Prostate gland (tissue), 2 donors: ENCODE measurements around the gene CYB561D2. TPM values are rescaled to one million over a fixed set of nuclear protein-coding genes. Genes with fewer than 3 reads are reported as not detected.

Source experiments
- DNase-seq: peaks from one replicate; pipeline ENCODE4 v3.0.0-alpha.2; 2019; ENCODE audit warnings: low spot score
- H3K27ac ChIP-seq, 2 donors: fragments of 200-600 bp; sonication (generic); 2 replicates each; pipeline ENCODE4 v1.5.1; 2017 to 2019
- H3K27me3 ChIP-seq: fragments of 200-600 bp; sonication (generic); replicated peaks from 2 replicates; pipeline ENCODE4 v1.5.1; 2019; ENCODE audit not compliant: insufficient read depth
- H3K36me3 ChIP-seq, 2 donors: fragments of 200-600 bp; sonication (generic); 1 replicate in 1 of 2; 2 replicates in 1 of 2; pipeline versions ENCODE4 v1.5.1 to v1.8.1; 2017 to 2019
- H3K4me1 ChIP-seq: fragments of 200-600 bp; sonication (generic); replicated peaks from 2 replicates; pipeline ENCODE4 v1.5.1; 2019
- H3K4me3 ChIP-seq, 2 donors: fragments of 200-600 bp; sonication (generic); 2 replicates each; pipeline ENCODE4 v1.5.1; 2017 to 2019
- H3K9me3 ChIP-seq: fragments of 200-600 bp; sonication (generic); 2 replicates; pipeline ENCODE4 v1.5.1; 2017
- CTCF ChIP-seq, 4 experiments: fragments of 200-600 bp in 2 of 4; fragments of 450-650 bp in 2 of 4; sonication (generic) in 2 of 4; IDR thresholded peaks; 1 replicate in 3 of 4; 2 replicates in 1 of 4; pipeline ENCODE4 v1.5.1; 2016 to 2019; ENCODE audit warnings: antibody characterized with exemption in 4 of 4, mild to moderate bottlenecking in 2 of 4, moderate library complexity in 2 of 4
- POLR2A ChIP-seq: fragments of 450-650 bp; IDR thresholded peaks from one replicate; pipeline ENCODE4 v1.6.1; 2016; ENCODE audit warnings: antibody characterized with exemption, mild to moderate bottlenecking
- POLR2AphosphoS5 ChIP-seq: sonication (generic); formaldehyde crosslinking; IDR thresholded peaks from one replicate; pipeline ENCODE4 v1.6.1; 2017; ENCODE audit warnings: antibody characterized with exemption
- WGBS: methylation state at CpG from one replicate; pipeline ENCODE4 v1.1.5; 2018; 5-methylcytosine and 5-hydroxymethylcytosine counted together
- intact Hi-C: fragments of 100-400 bp; cut with DNase I; formaldehyde crosslinking; loops from one replicate; pipeline ENCODE4 v1.14.2; 2022
- total RNA-seq, 2 donors: library from RNA; depleted of rRNA; stranded (reverse); fragments of >200 nt; gene quantifications; one replicate each; pipeline ENCODE4 v1.1.0, GENCODE V29; 2016

The CYB561D2 gene
- total RNA-seq, 2 donors from 2014 or later: 33.2 to 39.9 TPM

- H3K4me3 ChIP-seq: no peak overlapping the region
- no peaks in the 10 kb centered on the region for H3K27me3 ChIP-seq
- WGBS: 62% methylated on average over 5 of the region's 5 CpGs
- H3K36me3 ChIP-seq: no peaks in the 10 kb centered on the region
- H3K9me3 ChIP-seq: no peaks in the 10 kb centered on the region
- H3K27ac ChIP-seq: no peak overlapping the region
- intact Hi-C loops: loop anchor here (10.0 kb wide), 1 partner anchor 1031 kb away; the partner anchor contains the start of gene MANF
- TF ChIP-seq POLR2AphosphoS5: no peak
- TF ChIP-seq POLR2A: no peak
- TF ChIP-seq CTCF (IDR thresholded peaks at IDR 0.05): no peak
- no peak for DNase-seq
- H3K4me1 ChIP-seq: peaks cover 38% of the 10 kb centered on the region
Observed at GRCh38 chr3:50354186-50354764, 3.6 kb downstream of the CYB561D2 start.

GRCh38 chr3:50354850-50355249 is 4.2 kb downstream of the CYB561D2 start:
- no peak for TF ChIP-seq POLR2AphosphoS5
- TF ChIP-seq POLR2A: no peak
- TF ChIP-seq CTCF (IDR thresholded peaks at IDR 0.05): no peak
- no peaks in the 10 kb centered on the region for H3K9me3 ChIP-seq
- 87% methylated on average over 7 of the region's 7 CpGs for WGBS
- no peaks in the 10 kb centered on the region for H3K36me3 ChIP-seq
- intact Hi-C loops: loop anchor here (5.0 to 10.0 kb wide), 2 partner anchors 257 to 1030 kb away; partner anchors contain the start of genes CISH and MANF
- H3K27ac ChIP-seq: no peak overlapping the region
- H3K27me3 ChIP-seq: no peaks in the 10 kb centered on the region
- H3K4me1 ChIP-seq: peaks cover 33% of the 10 kb centered on the region
- no peak overlapping the region for H3K4me3 ChIP-seq
- no peak for DNase-seq

- Histone ChIP-seq H3K27ac (peak overlapping the region in 1 of 2 donors; percentile 36), H3K27me3 (no peaks in the 10 kb centered on the region), H3K36me3 (no peaks in the 10 kb centered on the region), H3K4me3 (peak overlapping the region in 1 of 2 donors; percentile 18), H3K9me3 (no peaks in the 10 kb centered on the region), H3K4me1 (peaks cover 32% of the 10 kb centered on the region)
- DNase-seq: no peak
- WGBS: 44% methylated on average over 5 of the region's 5 CpGs
- intact Hi-C loops: loop anchor here (5.0 to 10.0 kb wide), 2 partner anchors 256 to 1029 kb away; partner anchors contain the start of genes CISH and MANF
- TF ChIP-seq POLR2A (no peak), POLR2AphosphoS5 (no peak), CTCF (IDR thresholded peaks at IDR 0.05) (no peak)
Observed at GRCh38 chr3:50355829-50356552, 5.3 kb downstream of the CYB561D2 start.

GRCh38 chr3:50356553-50356952 is 5.9 kb downstream of the CYB561D2 start:
- peak overlapping the region in 1 of 2 donors; percentile 36 for H3K27ac ChIP-seq
- TF ChIP-seq CTCF (IDR thresholded peaks at IDR 0.05): no peak
- TF ChIP-seq POLR2AphosphoS5: no peak
- TF ChIP-seq POLR2A: no peak
- H3K27me3 ChIP-seq: no peaks in the 10 kb centered on the region
- WGBS: 42% methylated on average over 5 of the region's 5 CpGs
- H3K4me1 ChIP-seq: peaks cover 27% of the 10 kb centered on the region
- H3K36me3 ChIP-seq: no peaks in the 10 kb centered on the region
- no peak for DNase-seq
- peak overlapping the region in 1 of 2 donors; percentile 18 for H3K4me3 ChIP-seq
- intact Hi-C loops: loop anchor here (5.0 to 10.0 kb wide), 2 partner anchors 256 to 1028 kb away; partner anchors contain the start of genes CISH and MANF
- H3K9me3 ChIP-seq: no peaks in the 10 kb centered on the region
